ENCODE data around the gene FER. TPM values are rescaled to one million over a fixed set of nuclear protein-coding genes. Genes with fewer than 3 reads are reported as not detected.
"Not testable (repeated sequence)": the region's sequence is repeated elsewhere in the genome, so short reads cannot be mapped to it uniquely, and the experiment has no call there.

Gene FER
- total RNA-seq, 4 donors from 2014 or later = 13.4 to 30.0 (median 19.6) TPM

DNA sequence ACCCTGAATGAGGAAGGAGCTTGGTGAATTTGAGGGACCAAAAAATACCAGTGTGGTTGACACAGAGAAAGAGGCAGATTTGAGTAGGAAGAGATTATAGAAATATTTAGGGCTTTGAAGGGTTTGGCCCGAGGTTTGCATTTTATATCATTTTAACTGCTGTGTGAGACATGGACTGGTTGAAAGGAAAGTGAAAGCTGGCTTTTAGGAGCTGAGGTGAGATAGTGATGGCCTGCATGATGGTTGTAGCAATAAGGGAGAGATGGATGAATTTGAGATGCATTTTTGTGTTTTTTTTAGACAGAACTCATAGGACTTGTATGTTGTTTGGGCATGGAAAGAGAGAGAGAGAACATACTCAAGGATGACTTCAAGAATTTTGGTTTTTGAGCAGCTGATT, 21.7 kb downstream of the FER start:
- H3K27me3 ChIP-seq = no peaks in the 10 kb centered on the region
- H3K9me3 ChIP-seq = no peaks in the 10 kb centered on the region
- H3K4me3 ChIP-seq = no peak overlapping the region
- 37 to 47% methylated on average over 1 of the region's 1 CpG for WGBS, 2 donors
- peaks cover 0 to 18% (median 4%) of the 10 kb centered on the region in 3 donors for H3K4me1 ChIP-seq
- no peaks in the 10 kb centered on the region for H3K36me3 ChIP-seq
- intact Hi-C loops (cut with DNase I) = no loop called here
- no peak overlapping the region for H3K27ac ChIP-seq
- DNase-seq = no peak
- TF ChIP-seq CTCF (IDR thresholded peaks at IDR 0.05) (no peak), POLR2A (IDR thresholded peaks at IDR 0.05) (no peak)

DNA sequence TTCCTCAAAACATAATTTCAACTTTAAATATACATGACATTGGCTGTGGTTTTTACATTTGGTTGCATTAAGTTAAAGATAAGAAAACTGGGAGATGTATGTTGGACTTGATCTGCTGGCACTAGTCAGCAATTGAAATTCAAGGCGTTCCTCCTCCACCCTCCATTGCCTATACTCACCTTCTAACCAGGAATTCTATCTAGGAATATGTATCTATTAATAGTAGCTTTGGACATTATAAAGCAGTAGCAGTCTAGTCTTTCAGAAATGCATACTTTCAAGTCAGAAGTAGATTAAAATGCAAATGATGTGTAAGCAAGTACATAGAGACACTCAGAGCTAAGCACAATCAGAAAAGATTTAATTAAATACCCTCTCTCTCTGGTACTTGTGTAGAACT, 24.9 kb downstream of the FER start:
- Histone ChIP-seq H3K4me3 (no peak overlapping the region), H3K27me3 (no peaks in the 10 kb centered on the region), H3K9me3 (no peaks in the 10 kb centered on the region), H3K36me3 (no peaks in the 10 kb centered on the region), H3K4me1 (peaks cover 0 to 7% (median 4%) of the 10 kb centered on the region in 3 donors), H3K27ac (no peak overlapping the region)
- 54 to 69% methylated on average over 1 of the region's 1 CpG for WGBS, 2 donors
- no peak for TF ChIP-seq CTCF (IDR thresholded peaks at IDR 0.05)
- TF ChIP-seq POLR2A (IDR thresholded peaks at IDR 0.05) = no peak
- intact Hi-C loops (cut with DNase I) = no loop called here
- DNase-seq = no peak

DNA sequence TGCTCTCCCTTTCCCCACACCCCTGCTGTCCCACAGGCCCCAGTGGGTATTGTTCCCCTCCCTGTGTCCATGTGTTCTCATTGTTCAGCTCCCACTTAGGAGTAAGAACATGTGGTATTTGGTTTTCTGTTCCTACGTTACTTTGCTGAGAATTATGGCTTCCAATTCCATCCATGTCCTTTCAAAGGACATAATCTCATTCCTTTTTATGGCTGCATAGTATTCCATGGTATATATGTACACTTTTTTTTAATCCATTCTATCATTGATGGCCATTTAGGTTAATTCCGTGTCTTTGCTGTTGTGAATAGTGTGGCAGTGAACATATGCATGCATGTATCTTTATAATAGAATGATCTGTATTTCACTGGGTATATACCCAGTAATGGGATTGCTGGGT, 25.6 kb downstream of the FER start:
- Histone ChIP-seq H3K27me3 (no peaks in the 10 kb centered on the region), H3K4me3 (no peak overlapping the region), H3K4me1 (peaks cover 0 to 7% (median 4%) of the 10 kb centered on the region in 3 donors), H3K36me3 (no peaks in the 10 kb centered on the region), H3K27ac (no peak overlapping the region), H3K9me3 (no peaks in the 10 kb centered on the region)
- no peak for DNase-seq
- no peak for TF ChIP-seq POLR2A (IDR thresholded peaks at IDR 0.05)
- no peak for TF ChIP-seq CTCF (IDR thresholded peaks at IDR 0.05)
- intact Hi-C loops (cut with DNase I) = no loop called here
- WGBS, 2 donors = 93 to 95% methylated on average over 2 of the region's 2 CpGs

DNA sequence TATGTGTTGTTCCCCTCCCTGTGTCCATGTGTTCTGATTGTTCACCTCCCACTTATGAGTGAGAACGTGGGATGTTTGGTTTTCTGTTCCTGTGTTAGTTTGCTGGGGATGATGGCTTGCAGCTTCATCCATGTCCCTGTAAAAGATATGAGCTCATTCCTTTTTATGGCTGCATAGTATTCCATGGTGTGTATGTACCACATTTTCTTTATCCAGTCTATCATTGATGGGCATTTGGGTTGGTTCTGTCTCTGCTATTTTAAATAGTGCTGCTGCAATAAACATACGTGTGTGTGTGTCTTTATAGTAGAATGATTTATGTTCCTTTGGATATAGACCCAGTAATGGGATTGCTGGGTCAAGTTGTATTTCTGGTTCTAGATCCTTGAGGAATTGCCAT, 26.4 kb downstream of the FER start:
- 92 to 95% methylated on average over 2 of the region's 2 CpGs for WGBS, 2 donors
- H3K9me3 ChIP-seq; H3K4me1 ChIP-seq; H3K36me3 ChIP-seq; DNase-seq; intact Hi-C loops (cut with DNase I); H3K27ac ChIP-seq; H3K27me3 ChIP-seq; H3K4me3 ChIP-seq: not testable (repeated sequence)

GRCh38 chr5:108777582-108777981, 29.9 kb downstream of the FER start:
- H3K36me3 ChIP-seq; H3K9me3 ChIP-seq; intact Hi-C loops (cut with DNase I); H3K27me3 ChIP-seq; DNase-seq; H3K4me3 ChIP-seq; H3K27ac ChIP-seq: not testable (repeated sequence)
- peaks cover 0 to 10% (median 0%) of the 10 kb centered on the region in 3 donors for H3K4me1 ChIP-seq
- 96 to 97% methylated on average over 3 of the region's 3 CpGs for WGBS, 2 donors

DNA sequence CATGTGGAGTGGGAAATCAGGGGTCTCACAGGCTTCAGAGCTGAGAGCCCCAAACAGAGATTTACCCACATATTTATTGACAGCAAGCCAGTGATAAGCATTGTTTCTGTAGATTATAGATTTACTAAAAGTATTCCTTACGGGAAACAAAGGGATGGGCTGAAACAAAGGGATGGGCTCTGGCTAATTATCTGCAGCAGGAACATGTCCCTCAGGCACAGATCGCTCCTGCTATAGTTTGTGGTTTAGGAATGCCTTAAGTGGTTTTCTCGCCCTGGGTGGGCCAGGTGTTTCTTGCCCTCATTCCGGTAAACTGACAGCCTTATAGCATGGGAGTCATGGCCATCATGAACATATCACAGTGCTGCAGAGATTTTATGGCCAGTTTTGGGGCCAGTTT, 36.9 kb downstream of the FER start:
- H3K27ac ChIP-seq; DNase-seq; intact Hi-C loops (cut with DNase I); H3K27me3 ChIP-seq; H3K4me3 ChIP-seq: not testable (repeated sequence)
- Histone ChIP-seq H3K36me3 (peaks cover 0 to 23% (median 0%) of the 10 kb centered on the region in 3 donors), H3K4me1 (peaks cover 0 to 28% (median 14%) of the 10 kb centered on the region in 3 donors), H3K9me3 (peaks cover 0 to 11% (median 0%) of the 10 kb centered on the region in 3 donors)
- WGBS, 2 donors = 96 to 100% methylated on average over 4 of the region's 4 CpGs
